HepG2 (cell line): ENCODE results near the gene HYAL2. TPM values are rescaled to one million over a fixed set of nuclear protein-coding genes. Genes with fewer than 3 reads are reported as not detected.

Experiments used
- HOXA5 ChIP-seq: sonication (generic); formaldehyde crosslinking; IDR thresholded peaks from 2 replicates; pipeline ENCODE4 v1.4.0; 2020; ENCODE audit warnings: missing genetic modification reagents
- MAFF ChIP-seq: IDR thresholded peaks from 2 replicates; pipeline ENCODE4 v1.6.1; 2011; ENCODE audit warnings: low read depth, low read length, improper control_type of control experiment
- RFXAP ChIP-seq: sonication (generic); formaldehyde crosslinking; IDR thresholded peaks from 2 replicates; pipeline ENCODE4 v1.4.0; 2020; ENCODE audit warnings: missing genetic modification reagents, borderline replicate concordance
- SALL1 ChIP-seq: sonication (generic); formaldehyde crosslinking; IDR thresholded peaks from 2 replicates; pipeline ENCODE4 v1.8.0; 2022; ENCODE audit warnings: mild to moderate bottlenecking, missing genetic modification reagents
- SNAPC4 ChIP-seq: sonication (generic); formaldehyde crosslinking; IDR thresholded peaks from 2 replicates; pipeline ENCODE4 v1.4.0; 2020; ENCODE audit warnings: mild to moderate bottlenecking, missing genetic modification reagents
- SP1 ChIP-seq, 2 experiments: fragments of 450-650 bp in 1 of 2; sonication (generic) in 1 of 2; formaldehyde crosslinking in 1 of 2; IDR thresholded peaks; 2 replicates each; pipeline versions ENCODE4 v1.4.0 to v1.6.1; 2016 to 2020; ENCODE audit warnings: missing genetic modification reagents in 1 of 2
- TRIM22 ChIP-seq: fragments of 450-650 bp; IDR thresholded peaks from 2 replicates; pipeline ENCODE4 v1.6.1; 2017
- USF2 ChIP-seq, 2 experiments: sonication (generic) in 1 of 2; formaldehyde crosslinking in 1 of 2; IDR thresholded peaks; 2 replicates each; pipeline versions ENCODE4 v1.5.1 to v1.6.1; 2011 to 2020; ENCODE audit warnings: borderline replicate concordance in 1 of 2, low read depth in 1 of 2, low read length in 1 of 2, mild to moderate bottlenecking in 1 of 2, missing genetic modification reagents in 1 of 2, moderate library complexity in 1 of 2
- ZBTB1 ChIP-seq: sonication (generic); formaldehyde crosslinking; IDR thresholded peaks from 2 replicates; pipeline ENCODE4 v1.4.0; 2020; ENCODE audit warnings: missing genetic modification reagents, borderline replicate concordance
- ZMYM3 ChIP-seq: sonication (generic); formaldehyde crosslinking; IDR thresholded peaks from 2 replicates; pipeline ENCODE4 v1.5.1; 2020; ENCODE audit warnings: mild to moderate bottlenecking, missing genetic modification reagents
- ZNF138 ChIP-seq: sonication (generic); formaldehyde crosslinking; IDR thresholded peaks from 2 replicates; pipeline ENCODE4 v1.5.0; 2020; ENCODE audit warnings: mild to moderate bottlenecking, low read depth, missing genetic modification reagents
- ZNF282 ChIP-seq: fragments of 450-650 bp; IDR thresholded peaks from 2 replicates; pipeline ENCODE4 v1.6.1; 2018; ENCODE audit not compliant: partially characterized antibody
- ZNF550 ChIP-seq: sonication (generic); formaldehyde crosslinking; IDR thresholded peaks from 2 replicates; pipeline ENCODE4 v1.4.0; 2020; ENCODE audit warnings: mild to moderate bottlenecking, missing genetic modification reagents, borderline replicate concordance
- ZNF782 ChIP-seq: sonication (generic); formaldehyde crosslinking; IDR thresholded peaks from 2 replicates; pipeline ENCODE4 v1.4.0; 2020; ENCODE audit warnings: missing genetic modification reagents, mild to moderate bottlenecking, borderline replicate concordance
- polyA plus RNA-seq, 8 experiments: library from polyadenylated mRNA; depleted of rRNA in 3 of 8; stranded (reverse) in 7 of 8; unstranded in 1 of 8; fragments of >200 nt; fragmentation: Illumina TruSeq in 4 of 8; extraction: Trizol in 4 of 8; gene quantifications; 2 replicates each; pipeline versions ENCODE4 v1.2.1 to v1.2.3, GENCODE V29; 2011 to 2016; ENCODE audit warnings: low read depth in 4 of 8, missing spikeins in 1 of 8, mixed read lengths in 1 of 8; ENCODE audit not compliant: insufficient read depth in 1 of 8
- total RNA-seq, 5 experiments: library from RNA; depleted of rRNA; stranded (reverse); fragments of >200 nt; fragmentation: Illumina TruSeq; extraction: Trizol; gene quantifications; 2 replicates each; pipeline ENCODE4 v1.2.3, GENCODE V29; 2016; ENCODE audit warnings: low read depth in 1 of 5
- TF ChIP-seq, protein P1 (sequence below): sonication (generic); formaldehyde crosslinking; IDR thresholded peaks from 2 replicates; pipeline ENCODE4 v1.9.0; 2021; ENCODE audit warnings: mild to moderate bottlenecking, missing genetic modification reagents

Gene HYAL2
- total and polyA plus RNA-seq, 2 of the 13 experiments (the other 11 are each of a cell fraction or from before 2014, with no cell fraction given) = 76.2 to 102 TPM

DNA sequence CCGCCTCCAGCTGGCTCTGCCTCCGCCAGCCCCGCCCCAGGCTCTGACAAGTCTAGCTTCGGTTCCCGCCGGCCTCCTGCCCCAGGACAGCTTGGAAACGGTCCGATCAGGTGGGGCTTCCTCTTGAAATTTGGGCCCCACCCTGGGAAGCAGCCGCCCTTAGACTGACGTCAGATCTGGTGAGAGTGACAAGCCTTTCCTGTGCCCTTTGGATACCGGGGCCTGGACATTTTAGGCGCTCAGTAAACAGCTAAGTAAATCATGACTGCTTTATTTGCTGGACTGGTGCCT lies 23.0 kb downstream of the HYAL2 start (continued):
- TF ChIP-seq ZNF138 (CRISPR knock-in tag) (no peak), USF2 (IDR thresholded peaks at IDR 0.05; ENCODE audit: low read depth, low read length) (no peak), USF2 (CRISPR knock-in tag; IDR thresholded peaks at IDR 0.05; ENCODE audit: borderline replicate concordance) (no peak), SNAPC4 (CRISPR knock-in tag) (no peak), TRIM22 (no peak), ZNF550 (CRISPR knock-in tag) (0 out of 2 replicates have a peak, but pooled peaks have one; percentile 79), ZMYM3 (CRISPR knock-in tag) (no peak; the same call in 1 of the 2 replicates), ZBTB1 (CRISPR knock-in tag) (no peak), ZNF282 (no peak), MAFF (no peak), ZNF782 (CRISPR knock-in tag) (no peak; the same call in 1 of the 2 replicates), SP1 (IDR thresholded peaks at IDR 0.05) (no peak), SP1 (CRISPR knock-in tag; IDR thresholded peaks at IDR 0.05) (no peak), HOXA5 (CRISPR knock-in tag) (no peak), RFXAP (CRISPR knock-in tag) (0 out of 2 replicates have a peak, but pooled peaks have one; percentile 7), SALL1 (CRISPR knock-in tag) (peak; percentile 33)
- TF ChIP-seq, protein P1, sequence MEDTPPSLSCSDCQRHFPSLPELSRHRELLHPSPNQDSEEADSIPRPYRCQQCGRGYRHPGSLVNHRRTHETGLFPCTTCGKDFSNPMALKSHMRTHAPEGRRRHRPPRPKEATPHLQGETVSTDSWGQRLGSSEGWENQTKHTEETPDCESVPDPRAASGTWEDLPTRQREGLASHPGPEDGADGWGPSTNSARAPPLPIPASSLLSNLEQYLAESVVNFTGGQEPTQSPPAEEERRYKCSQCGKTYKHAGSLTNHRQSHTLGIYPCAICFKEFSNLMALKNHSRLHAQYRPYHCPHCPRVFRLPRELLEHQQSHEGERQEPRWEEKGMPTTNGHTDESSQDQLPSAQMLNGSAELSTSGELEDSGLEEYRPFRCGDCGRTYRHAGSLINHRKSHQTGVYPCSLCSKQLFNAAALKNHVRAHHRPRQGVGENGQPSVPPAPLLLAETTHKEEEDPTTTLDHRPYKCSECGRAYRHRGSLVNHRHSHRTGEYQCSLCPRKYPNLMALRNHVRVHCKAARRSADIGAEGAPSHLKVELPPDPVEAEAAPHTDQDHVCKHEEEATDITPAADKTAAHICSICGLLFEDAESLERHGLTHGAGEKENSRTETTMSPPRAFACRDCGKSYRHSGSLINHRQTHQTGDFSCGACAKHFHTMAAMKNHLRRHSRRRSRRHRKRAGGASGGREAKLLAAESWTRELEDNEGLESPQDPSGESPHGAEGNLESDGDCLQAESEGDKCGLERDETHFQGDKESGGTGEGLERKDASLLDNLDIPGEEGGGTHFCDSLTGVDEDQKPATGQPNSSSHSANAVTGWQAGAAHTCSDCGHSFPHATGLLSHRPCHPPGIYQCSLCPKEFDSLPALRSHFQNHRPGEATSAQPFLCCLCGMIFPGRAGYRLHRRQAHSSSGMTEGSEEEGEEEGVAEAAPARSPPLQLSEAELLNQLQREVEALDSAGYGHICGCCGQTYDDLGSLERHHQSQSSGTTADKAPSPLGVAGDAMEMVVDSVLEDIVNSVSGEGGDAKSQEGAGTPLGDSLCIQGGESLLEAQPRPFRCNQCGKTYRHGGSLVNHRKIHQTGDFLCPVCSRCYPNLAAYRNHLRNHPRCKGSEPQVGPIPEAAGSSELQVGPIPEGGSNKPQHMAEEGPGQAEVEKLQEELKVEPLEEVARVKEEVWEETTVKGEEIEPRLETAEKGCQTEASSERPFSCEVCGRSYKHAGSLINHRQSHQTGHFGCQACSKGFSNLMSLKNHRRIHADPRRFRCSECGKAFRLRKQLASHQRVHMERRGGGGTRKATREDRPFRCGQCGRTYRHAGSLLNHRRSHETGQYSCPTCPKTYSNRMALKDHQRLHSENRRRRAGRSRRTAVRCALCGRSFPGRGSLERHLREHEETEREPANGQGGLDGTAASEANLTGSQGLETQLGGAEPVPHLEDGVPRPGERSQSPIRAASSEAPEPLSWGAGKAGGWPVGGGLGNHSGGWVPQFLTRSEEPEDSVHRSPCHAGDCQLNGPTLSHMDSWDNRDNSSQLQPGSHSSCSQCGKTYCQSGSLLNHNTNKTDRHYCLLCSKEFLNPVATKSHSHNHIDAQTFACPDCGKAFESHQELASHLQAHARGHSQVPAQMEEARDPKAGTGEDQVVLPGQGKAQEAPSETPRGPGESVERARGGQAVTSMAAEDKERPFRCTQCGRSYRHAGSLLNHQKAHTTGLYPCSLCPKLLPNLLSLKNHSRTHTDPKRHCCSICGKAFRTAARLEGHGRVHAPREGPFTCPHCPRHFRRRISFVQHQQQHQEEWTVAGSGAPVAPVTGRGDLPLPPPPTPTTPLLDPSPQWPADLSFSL (CRISPR knock-in tag) = no peak
